CD1c-positive myeloid dendritic cell (primary cell): ENCODE results near the gene COL26A1.
"Not testable (repeated sequence)": the region's sequence is repeated elsewhere in the genome, so short reads cannot be mapped to it uniquely, and the experiment has no call there.

Experiments
- DNase-seq: peaks from one replicate; pipeline ENCODE4 v3.0.0-alpha.2; 2016; ENCODE audit errors: extremely low spot score

Gene COL26A1

GRCh38 chr7:101496017-101496416, 133.3 kb downstream of the COL26A1 start:
- no peak for DNase-seq

DNA sequence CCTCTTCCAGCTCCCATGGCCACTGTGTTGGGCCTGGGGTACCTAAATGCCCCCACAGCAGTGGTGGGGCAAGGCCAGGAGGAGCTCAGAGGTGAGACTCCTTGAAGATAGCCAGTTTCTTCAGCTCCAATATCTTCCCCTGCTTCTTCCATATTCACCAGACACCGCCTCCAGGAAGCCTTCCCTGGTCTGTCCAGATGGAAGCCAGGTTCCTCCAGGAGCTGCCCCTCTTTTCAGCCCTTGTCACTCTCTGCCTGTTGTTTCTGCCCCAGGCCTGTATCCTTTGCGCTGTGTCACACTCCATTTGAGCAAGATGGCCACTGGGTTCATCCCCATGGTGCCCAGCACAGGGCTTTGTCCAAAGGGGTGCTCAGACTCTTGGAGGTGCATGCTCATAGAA, 138.7 kb downstream of the COL26A1 start:
- DNase-seq = no peak

- DNase-seq = no peak
Measured at GRCh38 chr7:101502466-101503098, 139.9 kb downstream of the COL26A1 start.

DNA sequence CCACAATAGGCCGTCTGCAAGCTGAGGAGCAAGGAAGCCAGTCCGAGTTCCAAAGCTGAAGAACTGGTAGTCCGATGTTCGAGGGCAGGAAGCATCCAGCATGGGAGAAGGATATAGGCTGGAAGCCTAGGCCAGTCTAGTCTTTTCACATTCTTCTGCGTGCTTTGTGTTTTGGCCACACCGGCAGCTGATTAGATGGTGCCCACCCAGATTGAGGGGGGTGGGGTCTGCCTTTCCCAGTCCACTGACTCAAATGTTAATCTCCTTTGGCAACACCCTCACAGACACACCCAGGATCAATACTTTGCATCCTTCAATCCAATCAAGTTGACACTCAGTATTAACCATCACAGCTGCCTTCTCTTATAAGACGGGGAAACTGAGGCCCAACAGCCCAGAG, 142.8 kb downstream of the COL26A1 start:
- not testable (repeated sequence) for DNase-seq

DNA sequence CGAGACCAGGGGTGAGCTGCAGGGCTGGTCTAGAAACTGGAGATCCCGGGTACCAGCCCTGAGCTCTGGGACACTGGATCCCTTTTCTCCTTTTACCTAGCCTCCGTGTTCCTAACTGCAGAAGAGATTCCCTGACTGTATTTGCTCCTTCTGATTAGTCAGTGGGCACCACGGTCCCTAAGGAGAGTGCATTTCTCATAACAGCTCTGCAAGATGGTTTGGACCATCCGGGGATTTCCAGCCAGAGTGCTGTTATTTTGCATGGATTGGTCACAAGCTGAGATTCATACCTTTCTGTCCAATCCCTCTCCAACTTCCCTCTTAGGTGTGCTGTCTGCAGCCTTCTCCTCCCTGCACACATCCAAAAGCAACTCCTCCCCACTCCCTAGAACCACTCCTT, 143.9 kb downstream of the COL26A1 start:
- DNase-seq = no peak

DNA sequence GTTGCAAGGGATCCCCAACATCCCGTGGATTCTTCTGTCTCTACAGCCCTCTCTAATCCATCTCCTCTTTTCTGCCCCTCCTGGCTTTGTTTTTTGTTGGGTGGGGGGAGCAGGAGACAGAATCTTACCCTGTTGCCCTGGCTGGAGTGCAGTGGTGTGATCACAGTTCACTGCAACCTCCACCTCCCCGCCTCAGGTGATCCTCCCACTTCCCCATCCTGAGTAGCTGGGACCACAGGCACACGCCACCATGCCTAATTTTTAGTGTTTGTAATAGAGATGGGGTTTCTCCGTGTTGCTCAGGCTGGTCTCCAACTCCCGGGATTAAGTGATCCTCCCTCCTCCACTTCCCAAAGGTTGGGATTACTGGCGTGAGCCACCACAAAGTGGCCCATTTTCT, 144.7 kb downstream of the COL26A1 start:
- DNase-seq = no peak

GRCh38 chr7:101507791-101508252, 145.1 kb downstream of the COL26A1 start:
- DNase-seq = peak; percentile 35

DNA sequence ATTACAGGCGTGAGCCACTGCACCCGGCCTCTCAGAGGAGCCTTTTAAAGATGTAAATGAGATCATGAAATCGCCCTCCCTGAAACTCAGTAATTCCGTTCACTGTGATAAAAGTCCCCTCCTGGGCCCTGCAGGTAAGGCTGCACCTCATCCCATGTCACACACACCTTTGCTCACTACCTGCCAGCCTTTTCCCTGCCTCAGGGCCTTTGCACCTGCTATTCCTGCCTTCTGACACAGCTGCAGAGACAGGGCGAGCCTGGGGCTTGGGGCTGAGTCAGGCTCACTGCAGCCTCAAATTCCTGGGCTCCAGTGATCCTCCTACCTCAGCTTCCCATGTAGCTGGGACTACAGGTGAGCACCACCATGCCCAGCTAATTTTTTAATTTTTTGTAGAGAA, 147.6 kb downstream of the COL26A1 start:
- no peak for DNase-seq

DNA sequence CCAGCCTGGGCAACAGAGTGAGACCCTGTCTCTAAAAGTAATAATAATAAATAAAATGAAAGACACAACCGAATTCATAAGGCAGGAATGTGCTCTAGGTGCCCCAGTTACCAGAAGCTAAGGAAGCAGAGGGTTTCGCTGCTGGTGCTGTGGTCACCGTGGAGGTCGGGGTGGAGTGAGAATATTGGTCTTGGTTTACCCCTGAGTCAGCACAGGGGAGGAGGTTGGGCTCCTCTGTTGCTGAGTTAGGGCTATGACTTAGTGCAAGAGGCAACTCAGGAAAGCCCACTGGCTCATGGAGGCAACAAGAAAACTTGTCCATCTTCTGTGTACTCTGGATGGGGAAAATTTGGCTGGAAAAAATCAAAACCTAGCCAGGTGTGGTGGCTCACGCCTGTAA, 149.3 kb downstream of the COL26A1 start:
- no peak for DNase-seq

DNA sequence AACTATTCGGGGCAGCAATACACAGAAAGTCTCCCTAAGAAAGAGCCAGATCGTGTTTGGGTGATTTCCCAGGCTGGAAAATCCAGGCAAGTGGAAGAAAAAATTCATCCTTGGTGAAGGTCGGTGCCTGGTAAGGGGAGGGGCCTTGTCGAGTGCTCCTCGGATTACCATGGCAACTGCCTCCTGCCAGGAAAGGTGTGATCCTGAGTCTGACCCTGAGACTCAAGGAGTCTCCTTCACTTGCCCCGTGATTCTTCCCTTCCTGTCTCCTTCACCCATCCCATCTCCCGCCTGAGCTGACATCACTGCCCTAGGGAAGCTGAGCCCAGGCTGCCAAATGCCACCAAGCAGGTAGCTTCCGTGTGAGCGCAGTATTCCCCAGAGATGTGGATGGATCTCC, 154.2 kb downstream of the COL26A1 start:
- DNase-seq = no peak

DNA sequence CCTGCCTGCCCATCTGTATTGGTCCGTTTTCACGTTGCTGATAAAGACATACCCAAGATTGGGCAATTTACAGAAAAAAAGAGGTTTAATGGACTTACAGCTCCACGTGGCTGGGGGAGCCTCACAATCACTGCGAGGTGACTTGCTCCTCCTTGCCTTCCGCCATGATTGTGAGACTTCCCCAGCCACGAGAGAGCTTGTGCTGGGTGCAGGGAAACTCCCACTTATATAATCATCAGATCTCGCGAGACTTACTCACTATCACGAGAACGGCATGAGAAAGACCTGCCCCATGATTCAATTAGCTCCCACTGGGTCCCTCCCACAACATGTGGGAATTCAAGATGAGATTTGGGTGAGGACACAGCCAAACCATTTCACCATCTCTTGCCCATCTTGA, 154.6 kb downstream of the COL26A1 start:
- DNase-seq = no peak

DNA sequence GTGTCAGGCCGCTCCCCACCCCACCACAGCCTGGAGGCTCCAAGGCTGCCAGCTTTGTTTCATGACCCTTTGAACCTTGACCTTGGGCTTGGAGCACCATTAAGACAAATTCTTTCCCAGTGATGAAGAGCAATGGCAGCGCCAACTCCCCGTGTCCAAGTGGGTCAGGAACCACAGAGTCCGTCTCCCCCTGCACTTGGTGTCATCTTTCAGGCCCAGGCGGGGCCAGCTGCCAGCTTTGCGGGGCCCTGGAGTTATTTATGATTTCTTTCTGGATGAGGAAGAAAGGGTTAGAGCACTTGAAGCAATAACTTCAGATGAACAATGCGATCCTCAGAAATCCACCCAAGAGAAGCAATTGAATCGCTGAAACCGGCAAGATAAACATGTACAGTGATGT, 155.7 kb downstream of the COL26A1 start:
- DNase-seq = no peak

GRCh38 chr7:101519324-101520023, 156.8 kb downstream of the COL26A1 start:
- DNase-seq = no peak

- no peak for DNase-seq
Measured at GRCh38 chr7:101521430-101521925, 158.8 kb downstream of the COL26A1 start.

DNA sequence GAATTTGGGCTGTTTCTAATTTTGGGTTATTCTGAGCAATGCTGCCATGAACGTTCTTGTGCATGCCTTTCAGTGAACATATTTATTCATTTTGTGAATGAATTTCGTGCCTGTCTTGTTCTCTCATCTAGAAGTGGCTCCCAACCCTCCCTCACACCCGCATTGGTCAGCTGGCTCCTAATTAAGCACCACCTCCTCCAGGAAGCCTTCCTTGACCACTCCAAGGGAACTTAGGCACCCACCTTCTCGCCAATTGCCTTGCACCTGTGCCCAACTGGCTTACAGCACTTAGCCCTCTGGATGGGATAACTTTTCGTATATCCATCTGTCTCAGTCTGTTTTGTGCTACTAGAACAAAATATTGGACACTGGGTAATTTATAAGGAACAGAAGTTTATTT, 159.3 kb downstream of the COL26A1 start:
- no peak for DNase-seq

GRCh38 chr7:101527844-101528667, 165.4 kb downstream of the COL26A1 start:
- no peak for DNase-seq

DNA sequence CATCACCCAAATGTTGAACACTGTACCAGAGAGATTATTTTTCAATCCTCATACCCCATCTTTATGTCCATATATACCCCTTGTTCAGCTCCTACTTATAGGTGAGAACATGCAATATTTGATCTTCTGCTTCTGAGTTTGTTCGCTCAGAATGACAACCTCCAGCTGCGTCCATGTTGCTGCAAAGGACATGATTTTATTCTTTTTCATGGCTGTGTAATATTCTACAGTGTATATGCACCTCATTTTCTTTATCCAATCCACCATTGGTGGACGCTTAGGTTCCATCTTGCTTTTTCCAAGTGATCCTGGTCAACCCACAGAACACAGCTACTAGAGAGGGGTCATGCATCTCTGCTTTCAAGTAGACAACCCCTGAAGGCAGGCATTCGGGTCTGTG, 166.9 kb downstream of the COL26A1 start:
- no peak for DNase-seq

DNA sequence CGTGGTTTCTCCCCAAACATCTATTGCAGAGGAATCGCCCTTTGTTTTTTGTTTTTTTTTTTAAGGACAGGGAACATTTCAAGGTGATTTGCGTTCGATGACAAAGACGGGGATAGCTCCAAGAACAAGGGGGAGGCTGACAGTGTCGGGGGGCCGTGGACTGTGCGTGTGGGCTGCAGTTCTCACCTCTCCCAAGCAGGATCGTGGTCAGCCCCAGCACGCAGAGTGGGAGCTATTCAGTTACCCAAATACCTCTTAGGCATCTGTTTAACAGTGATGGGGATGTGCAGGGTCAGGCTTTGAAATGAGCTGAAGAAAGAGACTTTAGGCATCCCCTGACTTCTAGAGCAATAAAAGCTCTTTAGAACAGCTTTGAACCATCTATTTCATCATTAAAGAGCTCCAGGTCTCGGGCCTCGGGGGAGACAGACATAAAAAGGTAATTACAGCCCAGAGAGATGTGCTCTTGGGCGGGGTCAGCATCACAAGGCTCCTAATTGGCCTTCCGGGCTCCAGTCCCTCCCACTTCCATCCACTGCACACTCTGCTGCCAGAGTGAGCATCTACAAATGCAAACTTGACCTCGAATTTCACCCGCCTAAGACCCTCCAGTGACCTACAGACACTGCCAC, 169.2 kb downstream of the COL26A1 start:
- no peak for DNase-seq

- no peak for DNase-seq
Measured at GRCh38 chr7:101532400-101533102, 169.9 kb downstream of the COL26A1 start.

GRCh38 chr7:101533103-101533465, 170.4 kb downstream of the COL26A1 start:
- DNase-seq = no peak

- no peak for DNase-seq
Measured at GRCh38 chr7:101534015-101534803, 171.5 kb downstream of the COL26A1 start.
